ENCODE measurements around the gene HOXB5.

- TF ChIP-seq CTCF (IDR thresholded peaks at IDR 0.05): no peak
- TF ChIP-seq POLR2AphosphoS5 (IDR thresholded peaks at IDR 0.05): no peak
- no peak for TF ChIP-seq POLR2A (IDR thresholded peaks at IDR 0.05)
- no peak for TF ChIP-seq EP300 (IDR thresholded peaks at IDR 0.05)
Measured at GRCh38 chr17:48562934-48563333, 30.6 kb downstream of the HOXB5 start.

Data from gastroesophageal sphincter (tissue), 3 donors.